ENCODE measurements around the gene PKM. TPM values are rescaled to one million over a fixed set of nuclear protein-coding genes. Genes with fewer than 3 reads are reported as not detected.

PKM gene
- total RNA-seq, 3 donors from 2014 or later: 328 to 450 (median 372) TPM

- TF ChIP-seq CTCF (IDR thresholded peaks at IDR 0.05): no peak
- H3K4me1 ChIP-seq (ENCODE audit: low read depth): no peaks in the 10 kb centered on the region
- ATAC-seq (no peak), DNase-seq (no peak)
- H3K4me3 ChIP-seq: no peak overlapping the region
- no peaks in the 10 kb centered on the region for H3K9me3 ChIP-seq
- intact Hi-C loops (cut with DNase I, micrococcal nuclease): no loop called here
- peaks cover 7% of the 10 kb centered on the region for H3K36me3 ChIP-seq (ENCODE audit: low read depth)
These were observed 10.3 kb downstream of the PKM start for GRCh38 chr15:72220687-72221086.

GRCh38 chr15:72217216-72217615 is 13.8 kb downstream of the PKM start:
- no peak for TF ChIP-seq CTCF (IDR thresholded peaks at IDR 0.05)
- H3K36me3 ChIP-seq (ENCODE audit: low read depth): peaks cover 25% of the 10 kb centered on the region

GRCh38 chr15:72216079-72216478 is 14.9 kb downstream of the PKM start:
- peaks cover 29% of the 10 kb centered on the region for H3K36me3 ChIP-seq (ENCODE audit: low read depth)
- TF ChIP-seq CTCF (IDR thresholded peaks at IDR 0.05): no peak
- H3K9me3 ChIP-seq: no peaks in the 10 kb centered on the region
- intact Hi-C loops (cut with DNase I, micrococcal nuclease): no loop called here
- no peak overlapping the region for H3K4me3 ChIP-seq
- H3K4me1 ChIP-seq (ENCODE audit: low read depth): no peaks in the 10 kb centered on the region
- ATAC-seq: no peak
- DNase-seq: no peak

More at GRCh38 chr15:72217216-72217615, 13.8 kb downstream of the PKM start:
- intact Hi-C loops (cut with DNase I, micrococcal nuclease): no loop called here
- Histone ChIP-seq H3K9me3 (no peaks in the 10 kb centered on the region), H3K4me1 (ENCODE audit: low read depth) (no peaks in the 10 kb centered on the region), H3K4me3 (no peak overlapping the region)
- ATAC-seq: no peak
- DNase-seq: no peak

- H3K9me3 ChIP-seq: no peaks in the 10 kb centered on the region
- ATAC-seq: no peak
- DNase-seq: no peak
- H3K36me3 ChIP-seq (ENCODE audit: low read depth): peaks cover 47% of the 10 kb centered on the region
- intact Hi-C loops (cut with DNase I, micrococcal nuclease): no loop called here
- H3K4me1 ChIP-seq (ENCODE audit: low read depth): no peaks in the 10 kb centered on the region
- TF ChIP-seq CTCF (IDR thresholded peaks at IDR 0.05): no peak
- no peak overlapping the region for H3K4me3 ChIP-seq
These were observed 23.4 kb downstream of the PKM start for GRCh38 chr15:72207558-72208085.

GRCh38 chr15:72206677-72207000 is 24.4 kb downstream of the PKM start:
- no peaks in the 10 kb centered on the region for H3K9me3 ChIP-seq
- no peak overlapping the region for H3K4me3 ChIP-seq
- peaks cover 52% of the 10 kb centered on the region for H3K36me3 ChIP-seq (ENCODE audit: low read depth)
- DNase-seq (no peak), ATAC-seq (no peak)
- no peaks in the 10 kb centered on the region for H3K4me1 ChIP-seq (ENCODE audit: low read depth)
- intact Hi-C loops (cut with DNase I, micrococcal nuclease): no loop called here
- TF ChIP-seq CTCF (IDR thresholded peaks at IDR 0.05): no peak

All from mucosa of descending colon (tissue), 3 donors.